Stimulated activated CD8-positive, alpha-beta memory T cell treated with anti-CD3 and anti-CD28 coated beads, Interleukin-4, amount 100 ng/mL, for 24 hours (primary cell): ENCODE data around the gene SOBP.
"Not testable (repeated sequence)": the region's sequence is repeated elsewhere in the genome, so short reads cannot be mapped to it uniquely, and the experiment has no call there.

Source experiments
- DNase-seq: peaks from one replicate; pipeline ENCODE4 v3.0.0-alpha.2; 2020; ENCODE audit warnings: low read depth

SOBP gene

GRCh38 chr6:107488875-107489635 lies 862 bp upstream of the SOBP start:
- DNase-seq = no peak

- DNase-seq = no peak
Measured at GRCh38 chr6:107490566-107491137, 735 bp downstream of the SOBP start.

GRCh38 chr6:107491138-107491609 lies 1.3 kb downstream of the SOBP start:
- DNase-seq = no peak

GRCh38 chr6:107491760-107492660 lies 2.1 kb downstream of the SOBP start:
- no peak for DNase-seq

GRCh38 chr6:107493158-107494057 lies 3.5 kb downstream of the SOBP start:
- no peak for DNase-seq

GRCh38 chr6:107495196-107495643 lies 5.3 kb downstream of the SOBP start:
- DNase-seq = no peak

GRCh38 chr6:107495971-107496370 lies 6.1 kb downstream of the SOBP start:
- no peak for DNase-seq

- DNase-seq = no peak
Measured at GRCh38 chr6:107496892-107497684, 7.2 kb downstream of the SOBP start.

GRCh38 chr6:107504270-107505026 lies 14.5 kb downstream of the SOBP start:
- DNase-seq = no peak

GRCh38 chr6:107506145-107506544 lies 16.2 kb downstream of the SOBP start:
- DNase-seq = no peak

GRCh38 chr6:107509506-107509905 lies 19.6 kb downstream of the SOBP start:
- no peak for DNase-seq

GRCh38 chr6:107510108-107510507 lies 20.2 kb downstream of the SOBP start:
- DNase-seq = no peak

- no peak for DNase-seq
Measured at GRCh38 chr6:107511511-107511993, 21.6 kb downstream of the SOBP start.

- no peak for DNase-seq
Measured at GRCh38 chr6:107513214-107513613, 23.3 kb downstream of the SOBP start.

GRCh38 chr6:107515955-107516354 lies 26.0 kb downstream of the SOBP start:
- no peak for DNase-seq

GRCh38 chr6:107517274-107517673 lies 27.4 kb downstream of the SOBP start:
- no peak for DNase-seq

GRCh38 chr6:107519224-107519623 lies 29.3 kb downstream of the SOBP start:
- DNase-seq = not testable (repeated sequence)

GRCh38 chr6:107520706-107521105 lies 30.8 kb downstream of the SOBP start:
- not testable (repeated sequence) for DNase-seq

- no peak for DNase-seq
Measured at GRCh38 chr6:107523054-107523791, 33.3 kb downstream of the SOBP start.
